HEK293 (cell line): ENCODE results near the gene TNC.

Experiments used
- CTCF ChIA-PET: fragments of 350-600 bp; formaldehyde crosslinking; extraction: SDS; loops from one replicate; lab custom pipeline; 2021; ENCODE audit warnings: antibody characterized with exemption; lab: Yijun Ruan, JAX
- POLR2A ChIA-PET: fragments of 300-600 bp; formaldehyde crosslinking; extraction: SDS; loops from one replicate; lab custom pipeline; 2020; ENCODE audit warnings: antibody characterized with exemption, inconsistent platforms; lab: Yijun Ruan, JAX
- H3K27ac ChIP-seq: fragments of 200-500 bp; sonication (Bioruptor generic); 2 replicates; pipeline ENCODE4 v1.5.1; 2014; ENCODE audit warnings: low read depth, low read length, control low read depth, inconsistent platforms; ENCODE audit errors: extremely low read depth
- H3K36me3 ChIP-seq, 2 experiments: fragments of 200-500 bp in 1 of 2; sonication (Bioruptor generic) in 1 of 2; 1 replicate in 1 of 2; 2 replicates in 1 of 2; pipeline ENCODE4 v1.5.1; 2014 to 2017; ENCODE audit warnings: inconsistent platforms in 2 of 2, low read length in 2 of 2; ENCODE audit not compliant: control insufficient read depth in 2 of 2, insufficient read depth in 1 of 2
- H3K4me1 ChIP-seq: fragments of 200-500 bp; sonication (Bioruptor generic); 2 replicates; pipeline ENCODE4 v1.5.1; 2014; ENCODE audit warnings: mild to moderate bottlenecking, low read length, inconsistent platforms; ENCODE audit not compliant: control insufficient read depth, insufficient read depth
- H3K4me3 ChIP-seq: 2 replicates; pipeline ENCODE4 v1.5.1; 2011; ENCODE audit warnings: low read depth, mild to moderate bottlenecking, control low read depth, low read length, moderate library complexity
- H3K9me3 ChIP-seq: fragments of 200-500 bp; sonication (Bioruptor generic); 2 replicates; pipeline ENCODE4 v1.5.1; 2014; ENCODE audit warnings: low read depth, low read length, inconsistent platforms; ENCODE audit not compliant: control insufficient read depth, insufficient read depth
- BCL6B ChIP-seq: fragments of 450-650 bp; formaldehyde crosslinking; IDR thresholded peaks from 2 replicates; pipeline ENCODE4 v1.5.1; 2017; ENCODE audit warnings: missing biosample characterization, missing genetic modification characterization
- FEZF1 ChIP-seq: fragments of 450-650 bp; formaldehyde crosslinking; IDR thresholded peaks from 2 replicates; pipeline ENCODE4 v1.5.1; 2016; ENCODE audit warnings: missing biosample characterization, missing genetic modification characterization
- GFI1B ChIP-seq: fragments of 450-650 bp; formaldehyde crosslinking; IDR thresholded peaks from 2 replicates; pipeline ENCODE4 v1.5.1; 2016; ENCODE audit warnings: missing biosample characterization, missing genetic modification characterization
- PBX3 ChIP-seq: sonication (generic); formaldehyde crosslinking; IDR thresholded peaks from 2 replicates; pipeline ENCODE4 v1.8.1; 2022; ENCODE audit warnings: mild to moderate bottlenecking, moderate library complexity, missing genetic modification reagents
- PRDM1 ChIP-seq: fragments of 450-650 bp; formaldehyde crosslinking; IDR thresholded peaks from 2 replicates; pipeline ENCODE4; 2016; ENCODE audit warnings: missing biosample characterization, missing genetic modification characterization
- REPIN1 ChIP-seq: fragments of 450-650 bp; formaldehyde crosslinking; IDR thresholded peaks from 2 replicates; pipeline ENCODE4 v1.5.1; 2017; ENCODE audit warnings: missing biosample characterization, missing genetic modification characterization, low read depth
- SCRT2 ChIP-seq: fragments of 450-650 bp; formaldehyde crosslinking; IDR thresholded peaks from 2 replicates; pipeline ENCODE4 v1.5.1; 2016; ENCODE audit warnings: missing biosample characterization, missing genetic modification characterization
- ZBTB1 ChIP-seq: fragments of 450-650 bp; formaldehyde crosslinking; IDR thresholded peaks from 2 replicates; pipeline ENCODE4 v1.5.1; 2016; ENCODE audit warnings: missing biosample characterization, missing genetic modification characterization
- ZBTB10 ChIP-seq: fragments of 450-650 bp; formaldehyde crosslinking; IDR thresholded peaks from 2 replicates; pipeline ENCODE4 v1.5.1; 2016; ENCODE audit warnings: missing biosample characterization, missing genetic modification characterization
- ZNF146 ChIP-seq: fragments of 450-650 bp; formaldehyde crosslinking; IDR thresholded peaks from 2 replicates; pipeline ENCODE4 v1.5.1; 2016; ENCODE audit warnings: missing biosample characterization, missing genetic modification characterization
- ZNF292 ChIP-seq: fragments of 450-650 bp; formaldehyde crosslinking; IDR thresholded peaks from 2 replicates; pipeline ENCODE4 v1.5.1; 2016; ENCODE audit warnings: low read depth, missing biosample characterization, missing genetic modification characterization, borderline replicate concordance
- ZNF324 ChIP-seq: fragments of 450-650 bp; formaldehyde crosslinking; IDR thresholded peaks from 2 replicates; pipeline ENCODE4 v1.5.1; 2016; ENCODE audit warnings: missing biosample characterization, missing genetic modification characterization
- ZNF335 ChIP-seq: fragments of 450-650 bp; formaldehyde crosslinking; conservative IDR thresholded peaks from 2 replicates; pipeline ENCODE4 v1.5.1; 2016; ENCODE audit warnings: missing biosample characterization, missing genetic modification characterization
- ZNF404 ChIP-seq: fragments of 450-650 bp; formaldehyde crosslinking; IDR thresholded peaks from 2 replicates; pipeline ENCODE4 v1.5.1; 2017; ENCODE audit warnings: missing biosample characterization, missing genetic modification characterization
- ZNF423 ChIP-seq: fragments of 450-650 bp; formaldehyde crosslinking; IDR thresholded peaks from 2 replicates; pipeline ENCODE4 v1.5.1; 2016; ENCODE audit warnings: missing biosample characterization, missing genetic modification characterization
- ZNF521 ChIP-seq: fragments of 450-650 bp; formaldehyde crosslinking; IDR thresholded peaks from 2 replicates; pipeline ENCODE4 v1.5.1; 2017; ENCODE audit warnings: missing biosample characterization, mild to moderate bottlenecking, missing genetic modification characterization
- ZNF530 ChIP-seq: fragments of 450-650 bp; formaldehyde crosslinking; IDR thresholded peaks from 2 replicates; pipeline ENCODE4 v1.5.1; 2016; ENCODE audit warnings: low read depth, missing biosample characterization, missing genetic modification characterization
- ZNF654 ChIP-seq: fragments of 450-650 bp; formaldehyde crosslinking; IDR thresholded peaks from 2 replicates; pipeline ENCODE4 v1.5.1; 2016; ENCODE audit warnings: low read depth, missing biosample characterization, missing genetic modification characterization
- ZNF664 ChIP-seq: fragments of 450-650 bp; formaldehyde crosslinking; IDR thresholded peaks from 2 replicates; pipeline ENCODE4 v1.5.1; 2016; ENCODE audit warnings: missing biosample characterization, missing genetic modification characterization
- ZNF768 ChIP-seq: fragments of 450-650 bp; formaldehyde crosslinking; IDR thresholded peaks from 2 replicates; pipeline ENCODE4 v1.5.1; 2018; ENCODE audit warnings: missing biosample characterization, mild to moderate bottlenecking, missing genetic modification characterization
- ZNF792 ChIP-seq: fragments of 450-650 bp; formaldehyde crosslinking; IDR thresholded peaks from 2 replicates; pipeline ENCODE4 v1.5.1; 2016; ENCODE audit warnings: missing biosample characterization, missing genetic modification characterization
- ZNF843 ChIP-seq: fragments of 450-650 bp; formaldehyde crosslinking; IDR thresholded peaks from 2 replicates; pipeline ENCODE4 v1.5.1; 2016; ENCODE audit warnings: missing biosample characterization, missing genetic modification characterization
- ZSCAN30 ChIP-seq: fragments of 450-650 bp; IDR thresholded peaks from 2 replicates; pipeline ENCODE4 v1.5.1; 2018; ENCODE audit warnings: missing biosample characterization, mild to moderate bottlenecking, missing genetic modification characterization, moderate library complexity
- TF ChIP-seq, protein P1 (sequence below): fragments of 450-650 bp; formaldehyde crosslinking; IDR thresholded peaks from 2 replicates; pipeline ENCODE4 v1.5.1; 2017; ENCODE audit warnings: missing biosample characterization, missing genetic modification characterization
- TF ChIP-seq, protein P2 (sequence below): fragments of 450-650 bp; formaldehyde crosslinking; IDR thresholded peaks from 2 replicates; pipeline ENCODE4 v1.5.1; 2016; ENCODE audit warnings: missing biosample characterization, missing genetic modification characterization

The TNC gene

DNA sequence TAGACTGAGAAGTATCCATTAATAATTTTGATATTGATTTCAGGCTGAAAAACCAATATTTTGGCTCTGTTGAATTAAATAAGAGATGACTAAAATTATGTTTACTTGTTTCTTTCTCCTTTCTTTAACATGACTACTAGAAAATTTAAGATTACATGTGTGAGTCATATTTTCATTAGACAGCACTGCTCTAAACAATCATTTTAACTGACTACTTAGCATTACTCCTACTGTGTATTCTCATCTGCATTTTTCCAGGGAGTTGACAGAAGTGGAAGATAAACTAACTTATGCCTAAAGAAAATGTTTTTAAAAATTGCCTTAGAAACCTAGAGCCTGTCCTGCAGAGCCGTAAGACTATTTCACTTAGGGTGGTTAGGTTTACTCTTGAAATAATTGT, 29.1 kb downstream of the TNC start (continued):
- TF ChIP-seq, protein P1, sequence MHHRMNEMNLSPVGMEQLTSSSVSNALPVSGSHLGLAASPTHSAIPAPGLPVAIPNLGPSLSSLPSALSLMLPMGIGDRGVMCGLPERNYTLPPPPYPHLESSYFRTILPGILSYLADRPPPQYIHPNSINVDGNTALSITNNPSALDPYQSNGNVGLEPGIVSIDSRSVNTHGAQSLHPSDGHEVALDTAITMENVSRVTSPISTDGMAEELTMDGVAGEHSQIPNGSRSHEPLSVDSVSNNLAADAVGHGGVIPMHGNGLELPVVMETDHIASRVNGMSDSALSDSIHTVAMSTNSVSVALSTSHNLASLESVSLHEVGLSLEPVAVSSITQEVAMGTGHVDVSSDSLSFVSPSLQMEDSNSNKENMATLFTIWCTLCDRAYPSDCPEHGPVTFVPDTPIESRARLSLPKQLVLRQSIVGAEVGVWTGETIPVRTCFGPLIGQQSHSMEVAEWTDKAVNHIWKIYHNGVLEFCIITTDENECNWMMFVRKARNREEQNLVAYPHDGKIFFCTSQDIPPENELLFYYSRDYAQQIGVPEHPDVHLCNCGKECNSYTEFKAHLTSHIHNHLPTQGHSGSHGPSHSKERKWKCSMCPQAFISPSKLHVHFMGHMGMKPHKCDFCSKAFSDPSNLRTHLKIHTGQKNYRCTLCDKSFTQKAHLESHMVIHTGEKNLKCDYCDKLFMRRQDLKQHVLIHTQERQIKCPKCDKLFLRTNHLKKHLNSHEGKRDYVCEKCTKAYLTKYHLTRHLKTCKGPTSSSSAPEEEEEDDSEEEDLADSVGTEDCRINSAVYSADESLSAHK: no peak
- TF ChIP-seq ZNF146 (tag by site-specific recombination) (no peak), ZNF521 (tag by site-specific recombination) (no peak), REPIN1 (tag by site-specific recombination) (no peak), ZNF292 (tag by site-specific recombination) (no peak), ZSCAN30 (tag by site-specific recombination) (no peak), PRDM1 (tag by site-specific recombination) (no peak), ZNF654 (tag by site-specific recombination) (no peak), ZNF664 (tag by site-specific recombination) (no peak), ZNF324 (tag by site-specific recombination) (no peak), BCL6B (tag by site-specific recombination) (no peak), ZNF843 (tag by site-specific recombination) (no peak)
- TF ChIP-seq, protein P2, sequence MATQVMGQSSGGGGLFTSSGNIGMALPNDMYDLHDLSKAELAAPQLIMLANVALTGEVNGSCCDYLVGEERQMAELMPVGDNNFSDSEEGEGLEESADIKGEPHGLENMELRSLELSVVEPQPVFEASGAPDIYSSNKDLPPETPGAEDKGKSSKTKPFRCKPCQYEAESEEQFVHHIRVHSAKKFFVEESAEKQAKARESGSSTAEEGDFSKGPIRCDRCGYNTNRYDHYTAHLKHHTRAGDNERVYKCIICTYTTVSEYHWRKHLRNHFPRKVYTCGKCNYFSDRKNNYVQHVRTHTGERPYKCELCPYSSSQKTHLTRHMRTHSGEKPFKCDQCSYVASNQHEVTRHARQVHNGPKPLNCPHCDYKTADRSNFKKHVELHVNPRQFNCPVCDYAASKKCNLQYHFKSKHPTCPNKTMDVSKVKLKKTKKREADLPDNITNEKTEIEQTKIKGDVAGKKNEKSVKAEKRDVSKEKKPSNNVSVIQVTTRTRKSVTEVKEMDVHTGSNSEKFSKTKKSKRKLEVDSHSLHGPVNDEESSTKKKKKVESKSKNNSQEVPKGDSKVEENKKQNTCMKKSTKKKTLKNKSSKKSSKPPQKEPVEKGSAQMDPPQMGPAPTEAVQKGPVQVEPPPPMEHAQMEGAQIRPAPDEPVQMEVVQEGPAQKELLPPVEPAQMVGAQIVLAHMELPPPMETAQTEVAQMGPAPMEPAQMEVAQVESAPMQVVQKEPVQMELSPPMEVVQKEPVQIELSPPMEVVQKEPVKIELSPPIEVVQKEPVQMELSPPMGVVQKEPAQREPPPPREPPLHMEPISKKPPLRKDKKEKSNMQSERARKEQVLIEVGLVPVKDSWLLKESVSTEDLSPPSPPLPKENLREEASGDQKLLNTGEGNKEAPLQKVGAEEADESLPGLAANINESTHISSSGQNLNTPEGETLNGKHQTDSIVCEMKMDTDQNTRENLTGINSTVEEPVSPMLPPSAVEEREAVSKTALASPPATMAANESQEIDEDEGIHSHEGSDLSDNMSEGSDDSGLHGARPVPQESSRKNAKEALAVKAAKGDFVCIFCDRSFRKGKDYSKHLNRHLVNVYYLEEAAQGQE: no peak
- TF ChIP-seq, all 188 proteins: peak for 0

DNA sequence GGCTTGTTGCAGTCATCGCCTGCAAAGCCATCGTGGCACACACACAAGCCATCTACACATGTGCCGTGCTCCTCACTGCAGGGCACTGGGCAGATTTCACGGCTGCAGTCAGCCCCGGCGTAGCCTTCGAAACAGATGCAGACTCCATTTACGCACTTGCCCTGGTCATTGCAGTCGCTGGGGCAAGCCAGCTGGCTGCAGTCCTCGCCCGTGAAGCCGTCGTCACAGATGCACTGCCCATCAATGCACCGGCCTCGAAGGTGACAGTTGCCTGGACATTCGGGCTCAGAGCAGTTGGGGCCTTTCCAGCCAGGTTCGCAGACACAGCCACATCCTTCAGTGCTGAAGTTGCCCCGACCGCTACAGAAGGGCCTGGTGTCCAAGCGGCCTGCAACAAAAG, 31.1 kb downstream of the TNC start:
- no peaks in the 10 kb centered on the region for H3K4me1 ChIP-seq
- ChIA-PET CTCF (no interaction called here), POLR2A (no interaction called here)
- no peak overlapping the region for H3K27ac ChIP-seq
- H3K36me3 ChIP-seq: no peaks in the 10 kb centered on the region
- H3K4me3 ChIP-seq: no peak overlapping the region
- H3K9me3 ChIP-seq: no peaks in the 10 kb centered on the region
- TF ChIP-seq PBX3 (CRISPR knock-in tag) (no peak), ZNF530 (tag by site-specific recombination) (no peak), FEZF1 (tag by site-specific recombination) (no peak), ZBTB1 (tag by site-specific recombination) (no peak), ZNF423 (no peak), GFI1B (no peak), ZNF521 (tag by site-specific recombination) (no peak), ZNF792 (no peak), SCRT2 (tag by site-specific recombination) (no peak), ZBTB10 (tag by site-specific recombination) (no peak), ZNF335 (tag by site-specific recombination) (no peak), ZNF404 (tag by site-specific recombination) (no peak), ZNF768 (tag by site-specific recombination) (no peak)
- TF ChIP-seq, protein P1: no peak
